DMS114 treated with DMSO at 0.1 percent for 48 hours (cell line): ENCODE measurements around the gene TMEM187.
A peak's percentile ranks its signal among the peaks of the same experiment; 100 is the strongest.

Experiments used
- DNase-seq: peaks from one replicate; lab custom pipeline; 2025; ENCODE audit not compliant: unreplicated experiment; lab: John Stamatoyannopoulos, UW

The TMEM187 gene

GRCh38 chrX:153972368-153973126 lies at the start of gene TMEM187:
TSS of gene TMEM187 (plus strand) at chrX:153972754. CDS start at chrX:153982063, 9,309 bp downstream.
- DNase-seq, result peak; percentile 29

DNA sequence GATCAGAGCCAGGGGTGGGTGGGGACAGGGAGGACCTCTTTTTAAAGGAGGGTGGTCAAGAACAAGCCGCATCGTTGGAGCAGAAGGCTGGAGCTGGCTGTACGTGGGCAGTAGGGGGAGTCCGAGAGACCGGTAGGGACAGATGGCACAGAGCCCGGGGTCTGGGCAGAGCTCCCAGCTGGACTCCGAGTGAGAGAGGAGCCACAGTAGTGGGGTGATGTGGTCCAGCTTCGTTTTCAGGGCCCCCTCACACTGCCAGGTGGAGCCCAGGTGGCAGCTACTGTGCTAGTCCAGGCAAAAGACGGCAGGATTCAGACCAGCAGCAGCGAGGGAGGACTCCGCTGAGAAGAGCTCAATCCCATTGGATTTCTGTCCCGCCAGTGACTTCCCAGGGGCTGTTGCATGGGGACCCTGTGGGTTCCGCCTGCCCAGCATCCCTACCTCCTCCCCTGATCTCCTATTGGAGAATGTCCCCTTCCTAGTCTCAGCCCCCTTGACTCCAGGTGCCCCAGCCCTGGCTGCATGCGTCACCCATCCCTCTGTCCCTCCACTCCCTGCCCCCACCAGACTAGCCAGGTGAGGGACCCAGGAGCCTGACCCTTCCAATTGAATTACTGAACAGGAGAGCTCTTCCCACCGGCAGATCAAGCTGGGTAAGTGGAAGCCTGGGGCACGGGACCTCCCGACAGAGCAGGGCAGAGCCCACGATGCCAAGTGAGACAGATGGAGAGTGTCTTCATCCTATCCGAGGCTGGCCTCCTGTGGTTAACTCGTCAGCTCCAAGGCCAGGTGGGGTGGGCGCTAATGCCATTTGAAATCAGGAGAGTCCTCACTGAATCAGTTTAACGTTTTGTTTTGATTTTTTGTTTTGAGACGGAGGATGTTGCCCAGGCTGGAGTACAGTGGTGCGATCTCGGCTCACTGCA lies 49.4 kb upstream of the TMEM187 start:
- no peak for DNase-seq

GRCh38 chrX:153924149-153924861 lies 48.2 kb upstream of the TMEM187 start:
- peak; percentile 11 for DNase-seq

DNA sequence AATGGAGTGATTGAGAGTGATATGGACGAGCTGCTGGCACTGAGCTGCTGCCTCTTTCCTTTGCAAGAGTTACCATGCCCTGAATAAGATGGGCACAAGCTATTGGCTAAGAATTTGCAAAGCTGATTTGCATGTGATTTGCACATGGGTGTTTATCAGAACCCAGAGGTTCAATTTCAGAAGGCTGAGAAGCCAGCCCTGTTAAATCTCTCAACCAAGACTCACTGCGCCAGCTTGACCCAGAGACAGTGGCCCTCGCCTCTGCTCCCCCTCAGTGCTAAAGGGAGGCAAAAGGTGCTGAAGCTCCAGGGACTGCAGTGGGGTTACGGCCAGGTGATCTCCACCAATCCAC lies 47.2 kb upstream of the TMEM187 start:
- no peak for DNase-seq

GRCh38 chrX:153925739-153926551 lies 46.6 kb upstream of the TMEM187 start, which contains the start of gene ARHGAP4:
TSS of gene ARHGAP4 (minus strand) at chrX:153926264. CDS start at chrX:153926202, 62 bp downstream.
- DNase-seq, result no peak

- DNase-seq, result no peak
These were observed 46.0 kb upstream of the TMEM187 start for GRCh38 chrX:153926552-153926857.

GRCh38 chrX:153926858-153927671 lies 45.5 kb upstream of the TMEM187 start:
- no peak for DNase-seq

DNA sequence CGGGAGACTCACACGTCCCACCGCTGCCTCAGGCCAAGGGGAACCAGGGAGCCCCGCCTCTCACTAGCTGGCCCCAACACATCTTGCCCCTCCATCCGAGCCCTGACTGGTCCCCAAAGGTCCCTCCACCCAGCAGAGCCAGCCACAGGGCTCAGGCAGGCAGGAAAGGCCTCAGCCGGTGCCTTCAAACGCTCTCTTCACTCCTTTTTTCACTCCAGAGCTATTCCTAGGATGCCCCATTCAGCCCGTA lies 45.0 kb upstream of the TMEM187 start:
- no peak for DNase-seq

DNA sequence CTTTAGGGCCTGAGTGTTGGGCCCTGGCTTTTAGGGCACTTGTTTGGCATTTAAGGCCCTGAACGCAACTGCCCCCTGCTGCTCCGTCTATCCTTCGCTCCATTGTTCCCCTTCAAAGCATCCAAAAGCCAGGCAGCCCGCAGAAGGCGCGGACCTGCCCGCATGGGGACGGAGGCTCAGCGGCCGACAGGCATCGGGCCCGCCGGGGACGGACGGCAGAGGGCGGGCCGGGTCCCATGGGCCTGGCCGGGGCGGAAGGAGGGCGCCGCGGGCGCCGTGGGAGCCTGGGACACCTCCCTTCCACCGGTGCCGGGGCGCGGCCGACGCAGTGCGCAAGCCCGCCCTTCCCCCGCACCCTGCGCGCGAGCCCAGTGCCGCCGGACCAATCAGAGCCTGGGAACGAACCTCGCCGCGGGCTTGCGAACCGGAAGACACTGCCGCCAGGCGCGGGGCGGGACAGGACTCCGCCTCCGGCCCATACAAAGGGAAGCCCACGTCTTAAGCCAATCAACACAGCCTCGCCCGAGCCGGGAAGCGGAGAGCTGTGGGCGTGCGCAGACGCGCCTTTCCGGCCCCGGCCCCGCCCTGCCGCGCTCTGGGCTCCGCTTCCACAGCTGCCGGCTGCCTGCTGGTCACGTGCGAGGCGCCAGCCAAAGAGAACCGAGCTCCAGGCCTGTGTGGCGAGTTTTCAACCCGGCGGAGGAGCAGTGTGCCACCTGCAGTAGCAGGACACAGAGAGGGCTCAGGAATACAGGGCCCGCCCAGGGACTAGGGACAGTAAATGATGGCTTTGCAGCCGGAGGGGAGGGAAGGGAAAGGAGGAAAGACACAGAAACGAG lies 44.4 kb upstream of the TMEM187 start:
- DNase-seq, result peak; percentile 84

- DNase-seq, result no peak
These were observed 43.7 kb upstream of the TMEM187 start for GRCh38 chrX:153928846-153929245.

- no peak for DNase-seq
These were observed 43.0 kb upstream of the TMEM187 start for GRCh38 chrX:153929576-153929975.

DNA sequence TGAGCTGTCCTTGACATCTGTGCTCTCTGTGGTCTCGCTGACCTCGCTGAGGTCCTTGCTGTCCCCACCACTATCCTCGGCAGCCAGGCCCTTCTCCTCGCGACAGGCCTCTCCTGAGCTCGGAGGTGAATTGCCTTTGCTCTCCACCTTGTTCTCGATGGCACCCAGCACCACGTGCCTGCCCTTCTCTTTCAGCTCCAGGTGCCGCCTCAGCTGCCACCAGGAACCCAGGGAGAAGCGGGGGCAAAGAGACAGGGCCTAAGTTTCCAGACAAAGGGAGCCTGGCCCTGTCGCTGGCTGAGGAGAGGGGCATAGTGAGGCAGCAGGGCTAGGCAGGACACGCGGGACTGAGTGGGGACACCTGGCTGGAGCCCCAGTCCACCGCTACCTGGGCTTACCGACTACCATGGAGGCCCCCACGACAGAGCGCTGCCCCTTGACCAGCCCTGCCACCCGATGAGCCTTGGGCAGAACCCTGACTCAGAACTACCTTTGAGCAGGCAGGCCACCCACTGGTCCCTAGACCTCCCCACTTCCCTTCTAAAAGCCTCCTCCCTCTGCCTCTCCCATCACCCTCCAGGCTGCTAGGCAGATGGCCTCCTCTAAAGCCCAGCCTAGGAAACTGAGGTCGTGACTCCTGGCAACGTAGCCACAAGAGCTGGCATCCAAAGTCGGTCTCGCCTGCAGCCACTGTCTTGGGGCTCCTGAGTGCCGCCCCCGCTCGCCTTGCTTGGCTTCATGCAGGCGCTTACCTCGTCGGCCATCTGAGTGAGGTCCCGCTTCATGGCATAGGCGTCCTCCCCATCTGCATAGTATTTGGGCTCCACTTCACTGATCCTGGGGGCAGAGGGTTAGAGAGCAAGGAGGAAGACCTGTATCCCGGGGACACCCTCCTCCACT lies 42.3 kb upstream of the TMEM187 start:
- no peak for DNase-seq

GRCh38 chrX:153931151-153931550 lies 41.4 kb upstream of the TMEM187 start:
- no peak for DNase-seq

DNA sequence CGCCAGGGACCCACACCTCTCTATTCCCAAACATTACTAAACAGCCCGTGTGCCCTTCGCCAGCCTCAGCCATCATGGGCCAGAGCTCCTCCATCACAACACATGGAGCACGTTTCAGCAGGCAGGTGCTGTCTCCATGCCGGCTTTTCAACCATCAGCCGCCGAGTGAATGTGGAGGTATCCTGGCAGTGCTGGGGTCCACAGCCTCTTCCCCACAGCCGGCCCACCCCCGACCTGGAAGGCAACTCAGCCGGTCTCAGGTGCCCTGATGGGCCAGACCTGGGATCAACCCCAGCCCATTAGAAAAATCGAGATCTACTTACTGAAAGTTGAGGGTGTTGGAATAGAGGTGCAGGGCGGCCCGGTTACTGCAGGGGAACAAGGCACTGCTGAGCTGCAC lies 40.8 kb upstream of the TMEM187 start:
- no peak for DNase-seq

- DNase-seq, result no peak
These were observed 40.2 kb upstream of the TMEM187 start for GRCh38 chrX:153932220-153932915.

- DNase-seq, result no peak
These were observed 38.8 kb upstream of the TMEM187 start for GRCh38 chrX:153933748-153934147.

DNA sequence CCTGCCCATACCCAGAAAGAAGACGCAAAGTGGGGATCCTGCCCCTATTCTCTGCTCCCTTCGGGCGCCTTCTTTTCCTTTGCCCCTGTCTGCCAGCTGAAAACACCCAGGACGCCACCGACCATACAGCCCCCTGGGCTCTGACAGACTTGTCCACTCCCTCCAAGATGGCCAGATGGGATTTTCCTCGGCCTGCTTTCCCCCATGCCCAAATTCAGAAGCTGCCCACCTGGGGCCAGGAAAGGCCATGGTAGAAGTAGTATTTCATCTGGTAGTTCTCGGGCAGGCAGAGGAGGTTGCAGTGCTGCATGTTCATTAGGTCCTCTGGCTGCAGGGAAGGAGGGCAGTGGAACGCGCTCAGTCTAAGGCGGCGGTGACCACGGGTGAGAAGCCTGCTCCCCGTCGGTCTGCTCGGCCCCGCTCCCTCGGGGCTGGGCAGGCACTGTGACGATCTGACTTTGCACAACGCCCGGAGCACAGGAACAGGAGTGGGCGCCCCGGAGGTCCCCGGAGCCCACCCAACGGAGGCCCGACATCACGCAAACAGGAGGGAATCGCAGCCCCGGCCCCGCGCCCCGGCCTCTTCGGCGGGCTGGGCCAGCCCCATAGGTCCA lies 38.3 kb upstream of the TMEM187 start:
- DNase-seq, result no peak
